ENCODE results near the gene ZNF445.

DNA sequence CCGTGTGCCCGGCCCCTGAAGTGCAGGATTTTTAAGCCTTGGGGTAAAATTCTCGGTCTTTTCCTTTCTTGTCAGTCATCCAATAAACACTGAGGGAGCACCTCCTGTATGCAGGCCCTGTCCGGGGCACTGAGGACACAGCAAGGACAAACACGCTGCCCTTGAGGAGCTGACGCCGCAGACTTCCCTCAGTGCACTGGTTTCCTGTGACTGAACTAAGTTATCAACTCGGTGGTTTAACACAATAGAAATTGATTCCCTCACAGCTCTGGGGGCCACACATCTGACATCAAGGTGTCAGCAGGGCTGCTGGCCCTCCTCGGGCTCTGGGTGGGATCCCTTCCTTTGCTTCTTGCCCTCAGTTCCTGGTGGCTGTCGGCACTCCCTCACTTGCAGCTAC, 65.1 kb downstream of the ZNF445 start:
- no peak for TF ChIP-seq POLR2A (IDR thresholded peaks at IDR 0.05; ENCODE audit: low read length)
- no peak for TF ChIP-seq GATA1 (IDR thresholded peaks at IDR 0.05; ENCODE audit: low read depth, low read length)

All from erythroblast (primary cell).